Effector memory CD4-positive, alpha-beta T cell (primary cell): ENCODE data around the gene SCN10A.

Source experiments
- DNase-seq, 3 donors: peaks; one replicate each; pipeline ENCODE4 v3.0.0-alpha.2; 2020
- H3K27ac ChIP-seq: 2 replicates; pipeline ENCODE4 v1.7.0; 2013; ENCODE audit warnings: mild to moderate bottlenecking, low read length, moderate library complexity; ENCODE audit not compliant: insufficient read depth, poor library complexity, severe bottlenecking
- H3K27me3 ChIP-seq: replicated peaks from 2 replicates; pipeline ENCODE4 v1.7.0; 2013; ENCODE audit warnings: mild to moderate bottlenecking, low read length; ENCODE audit not compliant: insufficient read depth, control insufficient read depth, poor library complexity, severe bottlenecking
- H3K36me3 ChIP-seq: 2 replicates; pipeline ENCODE4 v1.7.0; 2013; ENCODE audit warnings: mild to moderate bottlenecking, low read length, moderate library complexity; ENCODE audit not compliant: control insufficient read depth, insufficient read depth
- H3K4me1 ChIP-seq: 2 replicates; pipeline ENCODE4 v1.7.0; 2013; ENCODE audit warnings: low read length, mild to moderate bottlenecking; ENCODE audit not compliant: control insufficient read depth, insufficient read depth, poor library complexity, severe bottlenecking
- H3K4me3 ChIP-seq: 2 replicates; pipeline ENCODE4 v1.7.0; 2013; ENCODE audit warnings: low read length, low read depth, mild to moderate bottlenecking; ENCODE audit not compliant: insufficient read depth, poor library complexity, severe bottlenecking
- H3K9me3 ChIP-seq: 2 replicates; pipeline ENCODE4 v1.7.0; 2013; ENCODE audit warnings: mild to moderate bottlenecking, low read length, moderate library complexity; ENCODE audit not compliant: control insufficient read depth

The SCN10A gene

GRCh38 chr3:38829404-38829803 is 13.4 kb upstream of the SCN10A start:
- Histone ChIP-seq H3K4me3 (no peak overlapping the region), H3K27ac (no peak overlapping the region), H3K36me3 (no peaks in the 10 kb centered on the region), H3K9me3 (no peaks in the 10 kb centered on the region), H3K4me1 (peaks cover 5% of the 10 kb centered on the region), H3K27me3 (no peaks in the 10 kb centered on the region)
- no peak for DNase-seq

- H3K27me3 ChIP-seq = no peaks in the 10 kb centered on the region
- H3K4me3 ChIP-seq = no peak overlapping the region
- H3K9me3 ChIP-seq = no peaks in the 10 kb centered on the region
- DNase-seq = no peak
- H3K27ac ChIP-seq = no peak overlapping the region
- H3K36me3 ChIP-seq = no peaks in the 10 kb centered on the region
- no peaks in the 10 kb centered on the region for H3K4me1 ChIP-seq
These were observed 12.7 kb upstream of the SCN10A start for GRCh38 chr3:38828681-38829080.

DNA sequence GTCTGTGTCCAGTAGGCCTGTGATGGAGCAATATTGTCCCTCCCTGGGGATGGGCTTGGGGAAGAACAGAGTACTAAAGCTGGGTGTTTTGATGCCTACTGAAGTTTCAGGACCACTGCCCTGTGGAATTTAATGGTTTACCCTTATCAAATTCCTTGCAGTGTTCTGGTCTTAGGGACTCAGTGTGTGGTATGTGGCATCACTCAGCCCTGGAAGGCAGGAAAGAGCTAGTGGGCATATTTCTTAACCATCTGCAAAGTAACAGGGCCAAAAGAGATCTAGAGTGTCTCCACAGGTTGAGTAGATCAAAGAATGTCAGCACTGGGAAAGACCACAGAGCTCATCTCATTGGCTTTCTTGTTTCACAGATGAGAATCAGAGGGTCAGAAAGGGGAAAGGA is 11.8 kb upstream of the SCN10A start:
- no peaks in the 10 kb centered on the region for H3K4me1 ChIP-seq
- no peaks in the 10 kb centered on the region for H3K27me3 ChIP-seq
- H3K36me3 ChIP-seq = no peaks in the 10 kb centered on the region
- DNase-seq = no peak
- no peaks in the 10 kb centered on the region for H3K9me3 ChIP-seq
- H3K27ac ChIP-seq = no peak overlapping the region
- no peak overlapping the region for H3K4me3 ChIP-seq

GRCh38 chr3:38826001-38826400 is 10.0 kb upstream of the SCN10A start:
- no peak overlapping the region for H3K27ac ChIP-seq
- DNase-seq = no peak

GRCh38 chr3:38824349-38824748 is 8.3 kb upstream of the SCN10A start:
- Histone ChIP-seq H3K36me3 (no peaks in the 10 kb centered on the region), H3K27ac (no peak overlapping the region), H3K9me3 (no peaks in the 10 kb centered on the region), H3K4me3 (no peak overlapping the region), H3K27me3 (no peaks in the 10 kb centered on the region), H3K4me1 (no peaks in the 10 kb centered on the region)
- DNase-seq = no peak

More at GRCh38 chr3:38826001-38826400, 10.0 kb upstream of the SCN10A start:
- Histone ChIP-seq H3K27me3 (no peaks in the 10 kb centered on the region), H3K9me3 (no peaks in the 10 kb centered on the region), H3K4me1 (no peaks in the 10 kb centered on the region), H3K4me3 (no peak overlapping the region), H3K36me3 (no peaks in the 10 kb centered on the region)

DNA sequence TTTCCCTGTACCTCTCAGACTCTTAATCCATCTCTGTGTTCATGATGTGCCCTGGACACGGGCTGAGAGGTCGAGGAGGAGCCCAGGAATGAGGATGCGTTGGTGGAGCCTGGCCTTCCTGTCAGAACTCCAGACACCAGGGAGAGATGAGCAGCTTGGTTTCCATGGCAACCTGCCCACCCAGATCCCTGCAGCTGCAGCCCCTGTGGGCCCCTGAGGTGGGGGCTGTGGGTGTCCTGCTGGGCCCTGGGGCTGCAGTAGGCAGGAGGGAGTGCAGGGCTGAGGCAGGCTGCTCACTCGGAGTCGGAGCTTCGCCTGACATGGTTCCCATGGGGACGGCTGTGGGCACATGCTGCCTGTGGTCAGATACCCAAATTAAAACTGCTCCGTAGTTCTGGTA is 7.7 kb upstream of the SCN10A start:
- H3K27ac ChIP-seq = no peak overlapping the region
- no peak for DNase-seq
- H3K36me3 ChIP-seq = no peaks in the 10 kb centered on the region
- no peaks in the 10 kb centered on the region for H3K9me3 ChIP-seq
- no peaks in the 10 kb centered on the region for H3K27me3 ChIP-seq
- no peaks in the 10 kb centered on the region for H3K4me1 ChIP-seq
- no peak overlapping the region for H3K4me3 ChIP-seq

DNA sequence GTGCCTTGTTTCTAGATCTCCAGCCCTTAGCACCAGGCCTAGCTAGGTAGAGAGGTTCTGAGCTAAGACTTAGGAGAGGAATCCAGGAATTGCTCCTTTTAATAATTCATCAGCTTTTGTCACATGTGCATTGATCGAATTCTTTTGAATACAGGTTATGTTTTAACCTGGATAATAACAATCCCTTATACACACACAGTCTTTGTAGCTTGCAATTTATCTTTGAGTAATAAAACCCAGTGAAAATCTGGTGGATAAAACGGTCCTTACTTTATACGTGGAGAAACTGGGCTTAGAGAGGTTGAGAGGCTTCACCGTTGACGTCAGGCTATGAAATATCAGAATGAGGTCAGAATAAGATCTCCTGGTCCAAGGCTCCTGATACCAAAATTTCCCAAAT is 7.2 kb upstream of the SCN10A start:
- Histone ChIP-seq H3K4me3 (no peak overlapping the region), H3K36me3 (no peaks in the 10 kb centered on the region), H3K9me3 (no peaks in the 10 kb centered on the region), H3K4me1 (no peaks in the 10 kb centered on the region), H3K27me3 (no peaks in the 10 kb centered on the region), H3K27ac (no peak overlapping the region)
- DNase-seq = no peak

GRCh38 chr3:38811822-38812221 is 4.2 kb downstream of the SCN10A start:
- no peak for DNase-seq
- H3K27ac ChIP-seq = no peak overlapping the region
- no peaks in the 10 kb centered on the region for H3K36me3 ChIP-seq
- H3K27me3 ChIP-seq = no peaks in the 10 kb centered on the region
- no peak overlapping the region for H3K4me3 ChIP-seq
- H3K4me1 ChIP-seq = no peaks in the 10 kb centered on the region
- no peaks in the 10 kb centered on the region for H3K9me3 ChIP-seq

DNA sequence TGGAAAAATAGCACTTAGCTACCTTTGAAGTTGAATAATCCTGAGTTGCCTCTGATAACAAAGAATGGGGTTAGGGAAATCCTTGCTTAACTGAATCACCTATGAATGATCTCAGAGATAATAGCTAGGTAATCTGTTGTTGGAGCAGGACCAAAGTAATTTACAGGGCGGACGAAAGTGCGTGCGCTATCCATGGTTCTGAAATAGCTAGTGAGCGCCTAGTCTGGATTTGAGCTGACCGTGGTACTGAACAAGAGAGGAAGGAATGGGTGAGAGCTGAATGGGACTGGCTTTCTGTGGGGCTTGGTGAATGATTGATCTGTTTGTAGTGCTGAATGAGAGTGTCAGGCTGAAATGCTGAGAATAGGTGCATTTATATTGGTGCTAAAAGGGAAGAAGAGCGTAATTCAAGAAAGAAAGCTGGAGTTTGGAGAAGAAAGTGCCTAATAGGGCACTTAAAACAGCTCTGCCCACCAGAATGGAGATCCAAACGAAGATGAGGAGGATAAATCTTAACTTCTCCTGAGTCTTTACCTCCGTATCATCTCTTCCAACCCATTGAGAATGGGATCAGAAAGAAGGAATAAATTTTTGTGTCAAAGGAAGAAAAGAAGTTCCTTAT is 10.1 kb downstream of the SCN10A start:
- no peak for DNase-seq
- Histone ChIP-seq H3K9me3 (no peaks in the 10 kb centered on the region), H3K27me3 (no peaks in the 10 kb centered on the region)

GRCh38 chr3:38805004-38805403 is 11.0 kb downstream of the SCN10A start:
- Histone ChIP-seq H3K4me3 (no peak overlapping the region), H3K27me3 (no peaks in the 10 kb centered on the region), H3K4me1 (no peaks in the 10 kb centered on the region), H3K9me3 (no peaks in the 10 kb centered on the region), H3K27ac (no peak overlapping the region), H3K36me3 (no peaks in the 10 kb centered on the region)
- DNase-seq = no peak

More for the DNA sequence above, 10.1 kb downstream of the SCN10A start:
- Histone ChIP-seq H3K4me1 (no peaks in the 10 kb centered on the region), H3K27ac (no peak overlapping the region), H3K36me3 (no peaks in the 10 kb centered on the region), H3K4me3 (no peak overlapping the region)
